Epithelial cell of proximal tubule (primary cell): ENCODE results near the gene KRTAP27-1. TPM values are rescaled to one million over a fixed set of nuclear protein-coding genes. Genes with fewer than 3 reads are reported as not detected.

Source experiments
- DNase-seq: peaks from one replicate; pipeline ENCODE4 v3.0.0-alpha.2; 2011; ENCODE audit warnings: low read depth
- H3K4me3 ChIP-seq: 2 replicates; pipeline ENCODE4 v1.5.1; 2011; ENCODE audit warnings: low read depth, mild to moderate bottlenecking, low read length
- total RNA-seq: library from RNA; depleted of rRNA; stranded (reverse); fragments of >200 nt; gene quantifications from 2 replicates; pipeline ENCODE4 v1.2.3, GENCODE V29; 2015
- TF ChIP-seq, protein P1 (sequence below): conservative IDR thresholded peaks from 2 replicates; pipeline ENCODE4 v1.5.1; 2012; ENCODE audit warnings: low read depth, mild to moderate bottlenecking, low read length

Gene KRTAP27-1
- not detected in 2 replicates for total RNA-seq

- TF ChIP-seq, protein P1, sequence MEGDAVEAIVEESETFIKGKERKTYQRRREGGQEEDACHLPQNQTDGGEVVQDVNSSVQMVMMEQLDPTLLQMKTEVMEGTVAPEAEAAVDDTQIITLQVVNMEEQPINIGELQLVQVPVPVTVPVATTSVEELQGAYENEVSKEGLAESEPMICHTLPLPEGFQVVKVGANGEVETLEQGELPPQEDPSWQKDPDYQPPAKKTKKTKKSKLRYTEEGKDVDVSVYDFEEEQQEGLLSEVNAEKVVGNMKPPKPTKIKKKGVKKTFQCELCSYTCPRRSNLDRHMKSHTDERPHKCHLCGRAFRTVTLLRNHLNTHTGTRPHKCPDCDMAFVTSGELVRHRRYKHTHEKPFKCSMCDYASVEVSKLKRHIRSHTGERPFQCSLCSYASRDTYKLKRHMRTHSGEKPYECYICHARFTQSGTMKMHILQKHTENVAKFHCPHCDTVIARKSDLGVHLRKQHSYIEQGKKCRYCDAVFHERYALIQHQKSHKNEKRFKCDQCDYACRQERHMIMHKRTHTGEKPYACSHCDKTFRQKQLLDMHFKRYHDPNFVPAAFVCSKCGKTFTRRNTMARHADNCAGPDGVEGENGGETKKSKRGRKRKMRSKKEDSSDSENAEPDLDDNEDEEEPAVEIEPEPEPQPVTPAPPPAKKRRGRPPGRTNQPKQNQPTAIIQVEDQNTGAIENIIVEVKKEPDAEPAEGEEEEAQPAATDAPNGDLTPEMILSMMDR = no peak
- DNase-seq = no peak
- no peak within 1 kb of the TSS for H3K4me3 ChIP-seq
Observed at GRCh38 chr21:30337276-30337744, at the start of gene KRTAP27-1. TSS of gene KRTAP27-1 (minus strand) at chr21:30337694. CDS start at chr21:30337668, 26 bp downstream.

- no peak for DNase-seq
- TF ChIP-seq, protein P1 = no peak
Observed at GRCh38 chr21:30382201-30382600, 44.7 kb upstream of the KRTAP27-1 start.

GRCh38 chr21:30372139-30372770, 34.8 kb upstream of the KRTAP27-1 start, which contains the start of gene KRTAP13-2:
TSS of gene KRTAP13-2 (minus strand) at chr21:30372271. CDS start at chr21:30372213, 58 bp downstream.
- no peak for DNase-seq
- TF ChIP-seq, protein P1 = no peak

More at GRCh38 chr21:30382201-30382600, 44.7 kb upstream of the KRTAP27-1 start:
- no peak overlapping the region for H3K4me3 ChIP-seq

DNA sequence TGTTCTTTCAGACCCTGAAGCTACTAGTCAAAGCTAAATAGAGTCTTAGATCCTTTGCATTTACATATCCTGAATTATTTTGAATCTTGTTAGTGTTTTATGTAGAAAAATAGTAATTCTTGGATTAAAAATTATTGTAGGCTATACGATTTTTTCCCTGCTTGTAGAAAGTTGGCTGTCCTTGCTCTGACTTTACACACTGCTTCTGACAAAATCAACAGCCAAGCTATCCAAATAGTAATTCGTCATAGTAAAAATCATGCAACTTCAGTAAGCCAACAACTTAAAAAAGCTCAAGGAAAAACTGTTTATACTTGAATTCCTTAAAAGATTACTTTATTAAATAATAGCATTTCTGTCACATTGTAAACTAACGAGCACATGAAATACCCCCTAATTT, 18.4 kb upstream of the KRTAP27-1 start:
- TF ChIP-seq, protein P1 = no peak
- no peak for DNase-seq
- no peak overlapping the region for H3K4me3 ChIP-seq

More at GRCh38 chr21:30372139-30372770, 34.8 kb upstream of the KRTAP27-1 start, which contains the start of gene KRTAP13-2:
- no peak within 1 kb of the TSS for H3K4me3 ChIP-seq

- DNase-seq = no peak
- TF ChIP-seq, protein P1 = no peak
- H3K4me3 ChIP-seq = no peak overlapping the region
Observed at GRCh38 chr21:30354308-30355005, 17.0 kb upstream of the KRTAP27-1 start.

DNA sequence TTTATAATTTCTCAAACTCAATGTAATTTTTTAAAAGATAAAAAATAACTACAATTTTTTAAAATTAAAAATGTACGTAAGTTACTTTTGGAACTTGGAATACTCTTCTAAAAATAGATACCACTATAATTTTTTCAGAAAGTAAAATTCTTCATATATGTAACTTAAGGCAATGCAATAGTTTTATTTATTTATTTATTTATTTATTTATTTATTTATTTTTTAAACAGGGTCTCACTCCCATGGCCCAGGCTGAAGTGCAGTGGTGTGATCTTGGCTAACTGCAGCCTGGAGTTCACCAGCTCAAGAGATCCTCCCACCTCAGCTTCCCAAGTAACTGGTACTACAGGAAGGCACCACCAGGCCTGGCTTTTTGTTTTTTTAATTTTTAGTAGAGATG, 14.0 kb upstream of the KRTAP27-1 start:
- TF ChIP-seq, protein P1 = no peak
- no peak overlapping the region for H3K4me3 ChIP-seq
- DNase-seq = no peak

GRCh38 chr21:30349572-30349971, 12.1 kb upstream of the KRTAP27-1 start:
- TF ChIP-seq, protein P1 = no peak
- DNase-seq = no peak

More at GRCh38 chr21:30349572-30349971, 12.1 kb upstream of the KRTAP27-1 start:
- no peak overlapping the region for H3K4me3 ChIP-seq
